ENCODE measurements around the gene IL3.

DNA sequence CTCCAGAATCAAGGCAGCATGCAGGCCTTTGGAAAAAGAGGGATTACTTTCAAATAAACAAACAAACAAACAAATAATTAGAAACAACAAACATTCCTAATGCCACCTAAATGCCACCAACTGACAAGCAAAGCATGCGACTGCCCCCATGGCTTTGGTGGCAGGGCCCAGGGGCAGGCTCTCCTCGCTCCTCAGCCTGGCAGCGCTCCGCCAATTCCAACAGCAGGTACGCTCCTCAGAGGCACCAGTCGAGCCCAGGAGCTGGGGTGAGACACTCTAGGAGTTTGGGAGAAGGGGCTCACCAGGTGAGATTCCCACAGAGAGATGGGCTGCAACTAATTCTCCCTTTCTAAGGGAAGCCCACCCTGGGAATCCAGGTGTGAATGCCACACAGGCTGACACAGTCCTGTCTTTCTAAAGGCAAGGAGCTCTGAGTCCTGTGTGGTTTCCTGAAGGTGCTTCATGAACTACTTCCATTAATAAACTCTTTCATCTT, 41.0 kb downstream of the IL3 start:
- no peak for TF ChIP-seq FOXM1 (IDR thresholded peaks at IDR 0.05; ENCODE audit: borderline replicate concordance, low read depth)
- no peak for TF ChIP-seq TAF1 (IDR thresholded peaks at IDR 0.05; ENCODE audit: low read depth)
- no peak for TF ChIP-seq NFIC (IDR thresholded peaks at IDR 0.05)
- TF ChIP-seq TCF12 (IDR thresholded peaks at IDR 0.05; ENCODE audit: low read depth), result no peak
- no peak for TF ChIP-seq EP300 (IDR thresholded peaks at IDR 0.05; ENCODE audit: borderline replicate concordance)
- no peak for TF ChIP-seq TEAD4 (IDR thresholded peaks at IDR 0.05)
- TF ChIP-seq, protein P1, sequence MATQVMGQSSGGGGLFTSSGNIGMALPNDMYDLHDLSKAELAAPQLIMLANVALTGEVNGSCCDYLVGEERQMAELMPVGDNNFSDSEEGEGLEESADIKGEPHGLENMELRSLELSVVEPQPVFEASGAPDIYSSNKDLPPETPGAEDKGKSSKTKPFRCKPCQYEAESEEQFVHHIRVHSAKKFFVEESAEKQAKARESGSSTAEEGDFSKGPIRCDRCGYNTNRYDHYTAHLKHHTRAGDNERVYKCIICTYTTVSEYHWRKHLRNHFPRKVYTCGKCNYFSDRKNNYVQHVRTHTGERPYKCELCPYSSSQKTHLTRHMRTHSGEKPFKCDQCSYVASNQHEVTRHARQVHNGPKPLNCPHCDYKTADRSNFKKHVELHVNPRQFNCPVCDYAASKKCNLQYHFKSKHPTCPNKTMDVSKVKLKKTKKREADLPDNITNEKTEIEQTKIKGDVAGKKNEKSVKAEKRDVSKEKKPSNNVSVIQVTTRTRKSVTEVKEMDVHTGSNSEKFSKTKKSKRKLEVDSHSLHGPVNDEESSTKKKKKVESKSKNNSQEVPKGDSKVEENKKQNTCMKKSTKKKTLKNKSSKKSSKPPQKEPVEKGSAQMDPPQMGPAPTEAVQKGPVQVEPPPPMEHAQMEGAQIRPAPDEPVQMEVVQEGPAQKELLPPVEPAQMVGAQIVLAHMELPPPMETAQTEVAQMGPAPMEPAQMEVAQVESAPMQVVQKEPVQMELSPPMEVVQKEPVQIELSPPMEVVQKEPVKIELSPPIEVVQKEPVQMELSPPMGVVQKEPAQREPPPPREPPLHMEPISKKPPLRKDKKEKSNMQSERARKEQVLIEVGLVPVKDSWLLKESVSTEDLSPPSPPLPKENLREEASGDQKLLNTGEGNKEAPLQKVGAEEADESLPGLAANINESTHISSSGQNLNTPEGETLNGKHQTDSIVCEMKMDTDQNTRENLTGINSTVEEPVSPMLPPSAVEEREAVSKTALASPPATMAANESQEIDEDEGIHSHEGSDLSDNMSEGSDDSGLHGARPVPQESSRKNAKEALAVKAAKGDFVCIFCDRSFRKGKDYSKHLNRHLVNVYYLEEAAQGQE (IDR thresholded peaks at IDR 0.05; ENCODE audit: low read depth), result no peak
- TF ChIP-seq, protein P2, sequence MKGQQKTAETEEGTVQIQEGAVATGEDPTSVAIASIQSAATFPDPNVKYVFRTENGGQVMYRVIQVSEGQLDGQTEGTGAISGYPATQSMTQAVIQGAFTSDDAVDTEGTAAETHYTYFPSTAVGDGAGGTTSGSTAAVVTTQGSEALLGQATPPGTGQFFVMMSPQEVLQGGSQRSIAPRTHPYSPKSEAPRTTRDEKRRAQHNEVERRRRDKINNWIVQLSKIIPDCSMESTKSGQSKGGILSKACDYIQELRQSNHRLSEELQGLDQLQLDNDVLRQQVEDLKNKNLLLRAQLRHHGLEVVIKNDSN (IDR thresholded peaks at IDR 0.05), result no peak

Data from Ishikawa (cell line).